GM21360 (cell line): ENCODE results near the gene NAALADL2.
"Not testable (repeated sequence)": the region's sequence is repeated elsewhere in the genome, so short reads cannot be mapped to it uniquely, and the experiment has no call there.

Experiments used
- ATAC-seq: cut with Tn5 transposase; IDR thresholded peaks from one replicate; pipeline ENCODE4 v1.9.1; 2021; ENCODE audit warnings: mild to moderate bottlenecking, moderate library complexity; ENCODE audit not compliant: unreplicated experiment

The NAALADL2 gene

GRCh38 chr3:175404621-175405020, 545.5 kb downstream of the NAALADL2 start:
- ATAC-seq = no peak

DNA sequence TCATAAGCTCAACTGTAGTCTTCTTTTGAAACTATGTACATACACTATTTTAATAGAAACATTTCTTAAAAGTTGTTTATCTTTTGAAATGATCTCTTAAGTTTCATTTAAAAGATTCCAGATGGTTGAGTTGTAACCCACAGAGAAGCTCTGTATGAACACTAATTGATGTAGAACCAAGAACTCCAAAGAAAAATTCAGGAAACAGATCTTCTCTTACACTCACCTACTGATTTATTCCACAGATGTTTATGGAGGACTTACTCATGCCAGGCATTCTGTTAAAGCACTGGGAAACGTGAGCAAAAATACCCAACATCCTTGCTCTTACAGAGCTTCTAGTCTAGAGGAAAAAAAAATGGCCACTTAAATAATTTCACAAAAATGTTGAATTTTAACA, 551.1 kb downstream of the NAALADL2 start:
- no peak for ATAC-seq

DNA sequence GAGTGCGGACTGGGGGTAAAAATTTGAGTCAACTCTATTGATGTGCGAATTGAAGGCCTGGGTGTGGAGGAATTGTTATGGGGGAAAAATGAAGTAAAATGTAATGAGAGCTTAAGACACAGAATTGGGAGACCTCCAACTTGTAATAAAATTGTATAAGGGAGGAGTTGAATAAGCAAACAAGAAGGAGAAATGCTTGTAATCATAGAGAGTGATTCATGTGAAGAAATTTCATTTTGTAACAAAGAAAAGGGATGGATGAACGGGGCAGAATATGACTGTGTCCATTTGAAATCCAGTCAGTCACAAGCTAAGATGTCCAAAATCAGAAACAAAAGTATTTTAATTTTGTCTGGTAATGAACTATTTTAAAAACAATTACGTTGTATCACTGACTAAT, 552.3 kb downstream of the NAALADL2 start:
- no peak for ATAC-seq

GRCh38 chr3:175411946-175412345, 552.8 kb downstream of the NAALADL2 start:
- no peak for ATAC-seq

GRCh38 chr3:175413926-175414325, 554.8 kb downstream of the NAALADL2 start:
- no peak for ATAC-seq

- ATAC-seq = no peak
Observed at GRCh38 chr3:175416600-175416999, 557.5 kb downstream of the NAALADL2 start.

DNA sequence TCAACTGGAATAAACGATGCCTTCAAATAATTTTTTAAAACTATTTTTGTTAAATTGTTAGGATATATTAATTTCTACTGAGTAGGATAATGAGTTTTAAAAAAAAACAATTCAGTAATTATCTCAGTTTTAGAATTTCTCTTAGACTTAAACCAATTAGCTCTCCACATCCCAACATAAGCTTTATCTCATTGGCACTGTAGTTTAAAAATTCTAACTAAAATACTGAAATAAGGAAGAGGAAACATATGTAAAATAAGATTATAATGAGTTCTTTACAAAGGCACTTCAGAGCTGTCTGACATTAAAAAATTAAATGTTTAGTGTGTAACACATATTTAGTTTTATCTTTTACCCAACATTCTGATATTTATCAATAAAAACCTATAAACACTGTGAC, 558.3 kb downstream of the NAALADL2 start:
- no peak for ATAC-seq

DNA sequence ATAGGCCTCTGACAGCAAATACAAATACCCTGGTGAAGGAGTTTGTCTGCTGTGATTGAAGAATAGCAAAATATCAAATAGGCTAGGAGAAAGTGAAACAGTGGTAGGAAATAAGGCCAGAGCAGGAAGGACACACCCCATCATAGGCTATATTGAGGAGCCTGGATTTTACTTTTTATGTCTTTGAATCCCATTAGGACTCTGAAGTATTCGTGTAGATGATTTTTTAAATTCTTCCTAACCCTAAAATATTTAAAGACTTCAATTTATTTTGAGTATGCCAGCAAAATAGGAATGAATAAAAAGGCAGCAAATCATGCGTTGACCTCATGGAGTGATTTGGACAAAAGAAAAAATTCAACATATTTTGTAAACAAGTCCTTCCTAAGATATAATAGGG, 562.8 kb downstream of the NAALADL2 start:
- ATAC-seq = no peak

DNA sequence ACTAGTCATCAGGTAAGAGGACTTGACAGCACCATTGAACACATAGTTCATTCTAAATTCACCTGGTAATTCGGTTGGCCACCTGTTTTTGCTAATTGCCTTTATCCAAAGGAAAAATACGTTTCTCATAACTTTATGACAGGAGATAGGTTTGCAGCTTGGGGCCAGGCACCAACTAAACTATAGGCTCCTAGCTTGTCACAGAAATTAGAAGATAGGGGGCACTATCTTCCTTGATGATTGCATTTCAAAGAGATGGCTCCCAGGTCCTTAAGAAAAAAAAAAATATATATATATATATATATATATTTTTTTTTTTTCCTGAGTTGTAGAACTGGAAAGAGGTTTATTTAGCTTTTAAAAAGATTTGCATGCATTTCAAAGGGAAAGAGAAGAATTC, 563.6 kb downstream of the NAALADL2 start:
- no peak for ATAC-seq

DNA sequence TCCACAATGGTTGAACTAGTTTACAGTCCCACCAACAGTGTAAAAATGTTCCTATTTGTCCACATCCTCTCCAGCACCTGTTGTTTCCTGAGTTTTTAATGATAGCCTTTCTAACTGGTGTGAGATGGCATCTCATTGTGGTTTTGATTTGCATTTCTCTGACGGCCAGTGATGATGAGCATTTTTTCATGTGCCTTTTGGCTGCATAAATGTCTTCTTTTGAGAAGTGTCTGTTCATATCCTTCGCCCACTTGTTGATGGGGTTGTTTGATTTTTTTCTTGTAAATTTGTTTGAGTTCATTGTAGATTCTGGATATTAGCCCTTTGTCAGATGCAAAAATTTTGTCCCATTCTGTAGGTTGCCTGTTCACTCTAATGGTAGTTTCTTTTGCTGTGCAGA, 564.7 kb downstream of the NAALADL2 start:
- ATAC-seq = not testable (repeated sequence)

DNA sequence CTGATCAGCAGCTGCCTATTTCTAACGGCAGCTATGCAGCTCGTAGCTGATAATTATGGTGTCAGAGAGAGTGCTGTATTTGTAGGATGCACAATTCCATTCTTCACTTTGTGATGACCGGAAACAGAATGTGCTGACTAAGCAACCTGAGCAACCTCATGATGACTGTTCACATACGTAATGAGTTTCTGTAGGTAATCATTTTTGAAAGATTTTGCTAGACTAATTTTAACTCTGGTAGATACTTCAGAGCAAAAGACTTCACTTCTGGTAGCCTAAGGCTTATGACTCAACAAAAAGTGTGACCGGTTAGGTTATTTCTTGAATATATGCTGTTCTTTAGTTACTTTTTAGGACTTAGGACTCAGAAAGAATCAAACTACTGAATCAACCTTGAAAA, 567.7 kb downstream of the NAALADL2 start:
- ATAC-seq = no peak

DNA sequence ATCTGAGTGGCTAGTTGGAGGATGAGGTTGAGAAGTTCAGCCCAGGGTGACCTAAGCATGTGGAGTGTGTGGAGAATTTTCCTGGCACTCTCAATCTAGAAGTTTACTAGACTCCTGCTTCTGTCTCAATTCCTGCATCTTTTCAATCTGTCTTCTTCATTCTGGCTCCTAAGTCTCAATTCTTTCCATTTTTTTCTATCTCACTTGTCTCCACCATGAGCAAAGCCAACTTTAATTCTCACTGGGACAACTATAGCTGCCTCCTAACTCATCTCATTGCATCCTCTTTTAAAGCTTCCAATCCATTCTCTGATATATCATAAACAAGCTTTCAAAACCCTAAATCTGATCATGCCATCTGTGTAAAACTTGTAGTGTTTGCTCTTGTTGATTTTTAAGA, 569.3 kb downstream of the NAALADL2 start:
- ATAC-seq = no peak

DNA sequence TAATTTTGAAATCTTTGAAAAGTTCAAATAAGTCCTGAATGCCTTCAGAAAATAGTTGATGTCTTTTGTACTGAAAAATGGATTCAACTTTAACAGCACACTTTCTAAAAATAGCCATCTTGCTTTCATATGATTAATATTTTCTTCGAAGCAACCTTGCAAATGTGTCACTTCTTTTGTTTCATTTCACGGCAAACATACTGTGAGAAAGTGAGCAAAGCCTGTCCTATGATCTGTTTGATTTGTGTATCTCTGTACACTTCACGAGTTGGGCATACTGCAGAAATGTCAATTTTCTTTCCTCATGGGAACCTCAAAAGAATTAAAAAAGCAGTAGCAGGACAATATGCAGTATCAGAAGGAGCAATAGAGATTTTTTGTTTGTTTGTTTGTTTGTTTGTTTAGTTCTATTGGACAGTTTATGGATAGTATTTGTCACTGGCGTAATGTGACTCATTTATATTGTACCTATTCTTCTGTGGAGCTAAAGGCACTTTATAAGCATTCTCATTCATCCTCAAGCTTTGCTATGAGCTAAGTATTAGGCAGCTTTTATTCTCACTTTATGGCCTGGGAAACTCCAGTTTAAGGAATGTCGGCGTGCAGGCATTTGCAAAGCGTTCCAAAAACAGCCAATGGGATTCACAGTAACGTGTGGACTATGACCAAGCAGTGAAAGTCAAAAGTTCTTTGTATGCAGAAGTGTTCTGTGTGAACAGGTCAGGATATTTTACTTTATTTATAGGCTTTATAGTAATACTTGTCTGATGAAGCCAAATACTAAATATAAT, 572.0 kb downstream of the NAALADL2 start:
- no peak for ATAC-seq

DNA sequence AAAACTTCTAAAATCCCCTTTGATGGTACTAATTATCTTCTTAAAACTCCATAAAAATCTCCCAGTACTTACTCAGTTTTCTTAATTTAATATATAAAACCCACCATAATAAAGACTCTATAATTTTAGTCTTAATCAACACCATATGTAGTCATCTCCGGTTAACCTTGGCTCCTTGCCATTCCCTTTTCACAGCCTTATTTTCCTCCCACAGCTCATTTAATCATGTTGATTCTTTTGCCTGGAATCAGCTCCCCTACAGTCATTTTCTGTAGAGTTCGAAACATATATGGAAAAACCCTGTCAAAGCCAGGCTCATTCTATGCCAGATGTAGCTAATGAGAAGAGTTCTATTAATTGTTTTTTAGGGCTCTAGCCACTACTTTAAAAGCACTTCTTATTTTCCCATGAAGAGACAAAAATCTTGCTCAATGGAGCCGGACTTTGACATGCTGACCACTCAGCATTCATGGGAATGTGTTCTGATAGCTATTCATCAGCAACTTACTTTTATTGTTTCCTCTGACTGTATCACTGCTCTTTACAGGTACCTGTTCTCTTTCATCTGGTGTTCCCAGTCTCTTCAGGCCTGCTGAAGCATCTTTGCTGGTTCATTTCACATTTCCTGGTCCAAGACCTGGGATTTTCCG, 573.4 kb downstream of the NAALADL2 start:
- no peak for ATAC-seq

GRCh38 chr3:175433026-175433674, 574.0 kb downstream of the NAALADL2 start:
- no peak for ATAC-seq

- ATAC-seq = no peak
Observed at GRCh38 chr3:175434561-175434960, 575.4 kb downstream of the NAALADL2 start.

DNA sequence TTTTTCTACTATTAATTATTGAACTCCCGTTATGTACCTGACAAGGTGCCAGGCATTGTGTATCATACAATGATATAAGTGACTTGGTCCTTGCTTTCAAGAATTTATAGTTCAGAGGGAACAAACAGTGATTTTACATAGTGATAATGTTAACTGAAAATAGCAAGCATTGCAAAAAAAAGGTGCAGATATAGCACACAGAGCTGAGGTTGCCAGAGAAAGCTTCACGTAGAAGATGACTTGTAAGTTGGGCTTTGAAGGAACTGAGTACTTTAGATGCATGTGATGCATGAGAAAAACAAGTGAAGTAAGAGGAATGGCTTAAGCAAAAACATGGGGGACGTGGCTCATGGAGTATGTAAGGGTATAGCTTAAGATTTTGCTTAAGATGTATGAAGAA, 584.5 kb downstream of the NAALADL2 start:
- no peak for ATAC-seq

DNA sequence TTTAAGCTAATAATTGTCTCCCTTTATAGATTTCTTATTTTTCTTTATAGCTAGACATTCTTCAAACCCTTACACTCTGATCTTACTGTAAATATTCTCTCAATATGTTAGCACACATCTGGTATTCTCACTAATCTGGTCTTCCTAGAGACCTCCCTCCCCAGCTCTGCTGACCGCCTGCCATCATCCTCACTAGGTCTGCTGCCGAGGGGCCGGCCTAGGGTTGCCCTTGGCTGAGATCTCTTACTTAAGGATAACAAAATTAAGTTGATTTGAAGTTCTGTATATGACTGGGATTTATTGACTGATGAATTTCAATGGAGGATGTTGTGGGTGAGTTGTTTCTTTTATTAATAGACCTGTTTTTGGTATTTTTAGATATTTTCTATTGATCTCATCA, 586.6 kb downstream of the NAALADL2 start:
- ATAC-seq = no peak

DNA sequence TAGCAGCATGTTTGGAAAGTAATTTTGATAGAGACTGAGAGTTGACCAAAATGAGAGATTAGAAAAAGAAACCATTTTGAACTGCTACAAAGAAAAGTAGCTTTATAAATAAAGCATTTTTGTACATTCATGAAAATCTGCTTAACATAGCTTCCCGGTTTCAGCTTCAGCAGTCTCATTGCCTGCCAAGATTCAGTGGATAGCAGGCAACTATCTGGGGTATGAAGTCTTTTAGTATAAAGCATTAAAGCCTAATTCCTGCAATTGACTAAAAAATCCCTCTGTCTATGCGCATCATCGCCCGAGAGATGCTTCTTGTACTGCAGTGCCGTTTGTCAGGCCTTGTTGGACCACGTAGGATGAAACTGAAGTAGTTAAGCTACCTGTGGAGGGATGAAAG, 588.4 kb downstream of the NAALADL2 start:
- ATAC-seq = no peak

DNA sequence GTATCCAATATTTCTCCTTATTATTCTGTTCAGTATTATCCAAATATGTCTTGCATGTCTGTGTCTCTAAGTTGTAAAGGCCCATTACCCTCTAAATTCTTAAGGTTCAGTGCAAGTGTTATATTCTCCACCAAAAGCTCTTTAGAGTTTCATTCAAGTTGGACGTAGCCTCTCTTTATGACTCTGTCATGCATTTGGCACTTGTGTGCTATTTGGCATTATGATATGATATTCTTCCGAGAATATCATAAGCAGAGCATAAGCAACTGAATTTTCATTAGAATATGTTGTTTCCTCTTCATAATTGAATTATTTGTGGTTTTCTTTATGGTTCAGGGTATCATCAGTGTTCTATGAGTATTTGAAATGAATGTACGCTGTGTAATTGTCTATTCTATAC, 594.2 kb downstream of the NAALADL2 start:
- no peak for ATAC-seq

DNA sequence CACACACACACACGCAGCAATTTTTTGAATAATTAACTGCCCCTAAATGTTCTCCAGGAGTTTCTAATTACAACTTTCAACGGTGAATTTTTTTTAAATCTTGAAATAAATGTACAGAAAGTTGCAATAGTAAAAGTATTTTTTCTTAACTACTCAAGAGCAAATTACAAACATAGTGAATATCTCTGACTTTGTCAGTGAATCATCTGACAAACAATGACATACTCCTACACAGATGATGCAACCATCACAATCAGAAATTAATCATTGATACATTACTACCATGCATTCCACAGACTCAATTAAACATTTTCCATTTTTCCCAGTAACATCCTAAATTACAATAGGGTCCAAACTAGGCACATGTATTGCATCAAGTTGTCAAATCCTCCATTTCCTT, 597.3 kb downstream of the NAALADL2 start:
- no peak for ATAC-seq

DNA sequence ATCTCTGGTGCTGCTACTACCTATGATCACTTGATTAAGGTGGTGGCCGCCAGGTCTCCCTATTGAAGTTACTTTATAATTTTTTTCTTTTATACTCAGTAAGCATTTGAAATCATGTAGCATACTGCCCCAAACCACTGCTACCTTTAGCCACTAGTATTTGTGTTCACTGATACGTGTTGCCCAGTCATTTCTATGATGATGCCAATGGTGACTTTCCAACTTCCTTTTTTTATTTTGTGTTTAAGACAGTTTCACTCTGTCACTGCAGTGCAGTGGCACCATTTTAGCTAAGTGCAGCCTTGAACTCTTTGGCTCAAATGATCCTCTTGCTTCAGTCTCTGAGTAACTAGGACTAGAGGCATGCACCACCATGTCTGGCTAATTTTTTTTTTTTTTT, 598.2 kb downstream of the NAALADL2 start:
- no peak for ATAC-seq
